ENCODE measurements around the gene TMEM247.

TMEM247 gene

DNA sequence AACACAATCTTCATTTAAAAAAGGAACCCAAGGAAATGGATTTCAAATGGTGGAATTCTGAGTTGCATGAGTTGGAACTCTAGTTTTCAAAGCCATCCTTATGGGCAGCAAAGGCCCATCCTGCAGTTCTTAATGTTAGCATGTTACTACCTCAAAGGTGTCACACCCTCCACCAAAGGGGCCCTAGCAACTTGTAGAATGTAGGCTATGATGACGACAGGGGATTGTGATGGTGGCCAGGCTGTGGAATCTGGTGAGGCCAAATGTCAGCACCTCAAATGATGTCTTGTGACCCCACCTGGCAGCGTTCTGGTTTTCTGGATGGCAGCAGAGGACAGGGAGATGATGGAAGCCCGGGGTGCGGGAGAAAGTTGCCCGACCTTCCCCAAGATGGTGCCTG, at the start of gene TMEM247:
TSS of gene TMEM247 (plus strand) at position 301 of the 400 bp plus-strand sequence.
- no peak for DNase-seq

DNA sequence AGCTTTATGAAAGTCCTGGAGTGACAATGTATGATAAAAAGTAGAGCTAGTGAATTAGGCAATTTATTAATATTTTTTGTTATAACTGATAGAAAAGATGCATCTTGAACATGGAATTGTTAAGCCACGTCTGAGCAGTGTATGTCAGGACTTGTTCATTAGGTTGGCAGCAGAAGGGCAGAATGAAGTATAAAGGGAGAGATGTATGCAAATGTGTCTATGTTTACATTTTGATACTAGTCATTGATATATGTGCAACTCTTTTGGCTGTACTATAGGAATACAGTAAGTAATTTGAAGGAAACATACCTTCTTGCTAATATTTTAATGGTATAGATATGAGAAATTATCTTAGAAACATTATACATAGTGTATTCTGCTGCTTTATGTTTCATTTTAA, 49.0 kb upstream of the TMEM247 start:
- no peak for DNase-seq

DNA sequence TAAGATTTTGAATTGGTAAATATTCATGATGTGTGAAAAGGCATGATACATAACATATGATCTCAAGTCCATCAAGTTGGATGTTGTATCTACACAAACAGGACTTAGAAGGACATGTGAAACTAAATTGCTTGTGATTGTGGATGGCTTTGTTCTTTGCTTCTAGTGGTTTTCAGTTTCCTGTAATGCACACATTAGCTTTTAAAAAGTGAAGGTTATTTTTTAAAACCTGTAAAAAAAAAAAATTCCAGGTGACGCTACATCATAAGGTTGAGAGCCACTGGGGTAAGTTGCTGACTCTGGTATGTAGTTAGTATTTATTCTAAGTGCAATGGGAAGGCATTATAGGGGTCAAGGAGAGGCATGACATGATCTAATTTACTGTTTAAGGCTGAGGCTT, 48.4 kb upstream of the TMEM247 start:
- no peak for DNase-seq

GRCh38 chr2:46431481-46432235, 47.7 kb upstream of the TMEM247 start:
- no peak for DNase-seq

DNA sequence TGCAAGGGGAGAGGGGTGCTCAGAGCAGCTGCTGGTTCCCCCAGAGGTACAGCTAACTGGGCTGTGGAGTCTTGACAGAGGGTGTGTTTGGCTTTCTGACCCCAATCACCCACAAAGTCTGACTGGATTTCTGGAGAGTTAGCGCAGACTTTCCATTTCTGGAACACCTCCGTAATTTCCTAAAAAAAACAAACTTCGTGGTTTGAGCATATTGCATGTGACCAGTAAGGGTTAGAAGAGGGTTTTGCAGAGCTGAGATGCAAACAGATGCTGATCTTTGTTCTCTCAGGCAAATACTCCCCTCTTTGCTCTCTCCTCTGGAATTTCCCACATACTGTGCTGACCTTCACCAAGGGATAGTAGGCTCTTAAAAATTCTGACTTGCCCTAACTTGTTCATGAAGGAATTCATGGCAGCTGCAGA, 44.5 kb upstream of the TMEM247 start:
- DNase-seq = no peak

DNA sequence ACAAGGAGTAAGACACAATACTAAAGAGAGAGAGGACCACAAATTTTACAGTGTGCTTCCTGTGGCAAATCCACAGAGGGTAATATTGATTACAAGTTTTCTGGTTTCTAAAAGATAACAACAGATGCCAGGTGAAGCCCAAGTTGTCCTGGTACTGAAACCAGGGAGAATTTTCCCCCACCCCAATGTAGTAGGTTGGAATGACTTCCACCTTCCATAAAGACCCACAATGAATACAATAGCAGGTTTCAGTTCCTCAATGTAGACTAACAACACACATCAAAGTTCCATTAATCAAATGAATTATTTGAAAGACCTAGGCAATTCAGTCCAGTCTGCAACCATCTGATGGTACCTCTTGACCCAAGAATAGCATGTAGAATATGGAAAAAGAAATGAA, 44.0 kb upstream of the TMEM247 start:
- DNase-seq = no peak

DNA sequence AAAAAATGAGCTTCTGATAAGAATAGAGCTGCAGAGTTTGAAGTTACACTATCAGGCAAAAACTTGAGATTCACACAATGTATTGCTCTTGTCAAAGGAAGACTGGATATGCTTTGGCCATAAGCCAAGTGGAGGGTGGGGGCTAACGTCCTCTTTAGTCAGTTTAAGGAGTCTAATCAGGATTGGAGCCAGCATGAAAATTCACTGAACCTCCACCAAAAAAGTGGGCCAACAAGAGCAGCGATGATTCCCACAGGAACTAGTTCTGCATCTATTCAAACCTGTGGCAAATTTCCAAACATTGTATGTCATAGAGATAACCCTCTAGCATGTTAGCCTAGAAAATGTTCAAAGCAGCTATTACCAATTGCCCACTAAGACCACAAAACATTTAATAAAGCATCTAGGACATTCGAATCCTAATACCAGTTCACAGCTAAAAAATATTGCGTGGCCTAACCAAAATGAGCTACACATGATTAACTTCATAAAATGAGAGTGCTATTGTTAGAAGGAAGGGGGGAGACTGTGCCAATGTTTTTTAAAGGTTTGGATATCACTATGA, 43.5 kb upstream of the TMEM247 start:
- DNase-seq = no peak

GRCh38 chr2:46436800-46437199, 42.6 kb upstream of the TMEM247 start:
- no peak for DNase-seq

DNA sequence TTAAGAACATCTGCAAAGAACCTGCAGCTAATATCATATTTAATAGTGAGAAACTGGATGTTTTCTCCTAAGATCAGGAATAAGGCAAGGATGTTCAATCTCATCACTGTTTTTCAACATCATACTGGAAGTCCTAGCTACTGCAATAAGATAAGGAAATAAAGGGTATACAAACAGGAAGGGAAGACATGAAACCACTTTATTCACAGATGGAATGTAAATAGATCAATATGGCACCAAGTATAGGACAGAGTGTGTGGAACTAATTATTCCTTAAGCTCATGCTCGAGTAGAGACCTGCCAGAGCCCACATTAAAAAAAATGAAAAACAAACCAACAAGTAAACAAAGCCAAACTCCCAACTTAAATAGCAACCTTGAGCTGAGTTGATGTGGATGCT, 41.3 kb upstream of the TMEM247 start:
- no peak for DNase-seq

GRCh38 chr2:46438794-46439193, 40.6 kb upstream of the TMEM247 start:
- no peak for DNase-seq

GRCh38 chr2:46439582-46439981, 39.8 kb upstream of the TMEM247 start:
- DNase-seq = no peak

DNA sequence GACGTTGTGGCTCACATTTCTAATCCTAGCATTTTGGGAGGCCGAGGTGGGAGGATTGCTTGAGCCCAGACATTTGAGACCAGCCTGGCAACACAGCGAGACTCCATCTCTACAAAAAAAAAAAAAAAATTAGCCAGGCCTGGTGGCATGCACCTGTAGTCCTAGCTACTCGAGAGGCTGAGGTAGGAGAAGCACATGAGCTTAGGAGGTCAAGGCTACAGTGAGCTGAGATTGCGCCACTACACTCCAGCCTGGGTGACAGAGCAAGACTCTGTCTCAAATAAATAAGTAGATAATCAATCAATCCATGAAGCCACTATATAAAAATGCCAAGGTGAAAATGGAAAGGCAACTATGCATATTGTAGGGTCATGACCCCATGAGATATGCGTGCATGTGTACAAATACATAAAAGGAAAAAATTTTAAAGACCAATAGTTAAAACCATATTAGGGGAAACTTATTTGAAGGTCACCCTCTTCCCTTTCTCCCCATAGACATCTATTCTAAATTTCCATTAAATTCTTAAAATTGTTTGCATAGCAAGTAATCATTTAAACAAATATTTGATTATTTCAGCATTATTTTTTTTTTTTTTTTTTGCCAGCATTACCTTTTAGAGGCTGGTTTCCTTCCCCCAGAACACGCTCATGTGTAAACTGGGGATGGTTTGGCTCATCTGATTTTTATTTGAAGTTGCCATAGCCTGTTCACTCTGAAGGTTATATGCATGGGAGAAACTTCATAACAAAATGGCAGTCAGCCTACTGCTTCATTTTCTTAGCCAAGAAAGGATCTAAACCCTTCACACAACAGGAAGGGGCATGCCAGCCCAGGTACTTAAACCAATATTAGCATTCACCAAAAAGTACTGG, 37.3 kb upstream of the TMEM247 start:
- DNase-seq = no peak

- DNase-seq = no peak
Measured at GRCh38 chr2:46444732-46445131, 34.6 kb upstream of the TMEM247 start.

DNA sequence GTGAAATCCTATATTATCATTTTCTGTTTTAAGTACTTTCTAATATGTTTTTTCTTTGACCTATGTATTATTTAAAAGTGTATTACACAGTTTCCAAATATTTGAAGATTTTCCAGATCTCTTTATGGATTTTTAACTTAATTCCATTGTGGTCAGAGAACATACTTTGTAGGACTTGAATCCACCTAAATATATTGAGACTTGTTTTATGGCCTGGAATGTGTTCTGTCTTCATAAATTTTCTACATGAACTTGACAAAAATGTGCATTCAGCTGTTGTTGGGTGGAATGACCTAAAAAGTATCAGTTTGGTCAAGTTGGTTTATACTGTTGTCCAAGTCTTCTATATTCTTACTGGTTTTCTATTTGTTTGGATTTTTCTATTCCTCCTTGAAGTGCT, 33.8 kb upstream of the TMEM247 start:
- DNase-seq = no peak

DNA sequence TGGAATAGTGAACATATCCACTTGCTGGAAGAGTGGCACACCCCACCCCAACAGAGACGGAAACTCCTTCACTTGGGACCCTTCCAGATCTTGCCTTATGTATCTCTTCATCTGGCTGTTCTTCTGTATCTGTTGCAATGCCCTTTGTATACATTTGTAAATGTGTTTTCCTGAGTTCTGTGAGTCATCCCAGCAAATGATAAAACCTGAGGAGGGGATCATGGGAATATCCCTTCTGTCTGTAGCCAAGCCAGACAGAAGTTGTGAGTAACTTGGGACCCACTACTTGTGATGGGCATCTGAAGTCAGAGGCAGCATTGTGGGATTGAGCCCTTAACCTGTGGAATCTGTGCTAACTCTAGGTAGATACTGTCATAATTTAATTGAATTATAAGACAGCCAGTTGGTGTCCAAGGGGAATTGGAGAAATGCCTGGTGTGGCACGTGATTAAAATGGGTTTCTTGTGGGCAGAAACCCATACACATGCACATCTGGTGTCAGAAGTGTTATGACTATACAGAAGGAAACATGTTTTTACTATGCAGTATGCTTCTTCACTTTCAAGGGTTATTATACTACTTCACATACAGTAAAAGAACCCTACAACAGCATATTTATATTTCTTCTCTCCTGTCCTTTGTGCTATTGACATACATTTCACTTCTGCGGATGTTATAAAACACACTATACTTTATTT, 32.3 kb upstream of the TMEM247 start:
- DNase-seq = no peak

GRCh38 chr2:46447649-46448048, 31.7 kb upstream of the TMEM247 start:
- DNase-seq = no peak

DNA sequence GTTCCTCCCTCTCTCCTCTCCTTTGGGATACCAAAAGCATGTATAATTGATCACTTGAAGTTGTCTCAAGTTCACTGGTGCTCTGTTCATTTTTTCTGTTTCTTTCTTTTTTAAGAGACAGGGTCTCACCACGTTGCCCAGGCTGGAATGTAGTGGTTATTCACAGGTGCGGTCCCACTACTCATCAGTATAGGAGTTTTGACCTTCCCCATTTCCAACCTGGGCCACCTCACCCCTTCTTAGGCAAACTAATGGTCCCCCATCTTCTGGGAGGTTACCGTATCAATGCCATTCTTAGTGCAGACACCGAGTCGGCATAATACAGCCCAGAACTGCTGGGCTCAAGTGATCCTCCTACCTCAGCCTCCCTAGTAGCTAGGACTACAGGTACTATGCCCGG, 31.3 kb upstream of the TMEM247 start:
- no peak for DNase-seq

DNA sequence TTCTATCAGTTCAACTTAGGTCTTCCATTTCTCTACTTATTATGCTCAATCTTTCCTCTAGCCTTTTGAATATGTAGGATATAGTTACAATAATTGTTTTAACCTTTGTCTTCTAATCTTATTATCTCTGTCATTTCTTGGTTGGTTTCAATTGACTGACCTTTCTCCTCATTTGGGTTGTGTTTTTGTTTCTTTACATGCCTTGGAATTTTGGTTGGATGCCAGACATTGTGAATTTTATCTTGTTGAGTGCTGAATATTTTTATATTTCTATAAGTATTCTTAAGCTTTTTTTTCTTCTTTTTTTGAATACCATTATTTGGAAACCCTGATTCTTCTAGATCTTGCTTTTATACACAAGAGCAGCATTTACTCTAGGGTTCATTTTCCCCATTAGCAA, 30.7 kb upstream of the TMEM247 start:
- DNase-seq = no peak

DNA sequence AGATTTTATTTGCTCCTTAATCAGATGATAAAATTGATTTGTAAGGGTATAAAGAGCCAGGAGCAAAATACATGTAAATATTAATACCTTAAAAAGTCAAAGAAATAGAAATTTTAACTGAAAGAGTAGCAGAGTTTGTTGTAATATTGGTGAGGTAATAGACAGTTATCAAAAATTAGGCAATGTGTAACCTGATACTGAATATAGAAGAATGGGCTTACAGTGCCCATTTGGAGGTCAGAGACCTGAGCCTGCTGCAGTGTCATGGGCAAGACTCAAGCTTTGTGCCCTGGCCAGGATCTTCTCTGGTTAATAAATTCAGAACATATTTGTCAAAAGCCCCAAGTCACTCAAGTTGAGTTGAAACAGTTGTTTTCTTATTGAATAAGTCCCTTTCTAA, 29.7 kb upstream of the TMEM247 start:
- no peak for DNase-seq

DNA sequence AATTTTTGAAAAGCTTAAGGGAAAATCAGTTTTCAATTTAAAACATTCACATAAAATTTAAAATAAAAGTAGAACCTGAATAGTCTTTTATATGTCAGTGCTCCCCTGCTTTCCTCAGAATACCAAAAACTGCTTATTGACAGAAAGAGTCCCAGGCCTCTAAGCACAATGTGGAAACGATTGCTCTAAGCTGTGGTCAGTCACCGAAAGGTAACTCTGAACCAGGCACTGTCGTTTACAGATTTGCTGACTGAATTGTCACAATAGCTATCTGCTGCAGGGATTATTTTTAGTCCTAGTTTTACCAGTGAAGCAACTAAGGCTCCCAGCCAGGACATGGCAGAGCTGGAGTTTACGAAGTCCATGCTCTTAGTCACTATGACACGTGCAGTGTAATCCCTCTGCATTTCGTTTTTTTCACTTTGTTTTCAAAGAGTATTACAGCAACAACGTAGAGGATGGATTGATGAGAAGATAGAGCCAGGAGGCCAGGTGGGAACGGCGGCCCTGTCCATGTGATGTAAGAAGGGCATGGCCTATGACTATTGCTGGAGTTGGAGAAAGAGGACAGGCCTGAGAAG, 28.1 kb upstream of the TMEM247 start:
- DNase-seq = no peak

DNA sequence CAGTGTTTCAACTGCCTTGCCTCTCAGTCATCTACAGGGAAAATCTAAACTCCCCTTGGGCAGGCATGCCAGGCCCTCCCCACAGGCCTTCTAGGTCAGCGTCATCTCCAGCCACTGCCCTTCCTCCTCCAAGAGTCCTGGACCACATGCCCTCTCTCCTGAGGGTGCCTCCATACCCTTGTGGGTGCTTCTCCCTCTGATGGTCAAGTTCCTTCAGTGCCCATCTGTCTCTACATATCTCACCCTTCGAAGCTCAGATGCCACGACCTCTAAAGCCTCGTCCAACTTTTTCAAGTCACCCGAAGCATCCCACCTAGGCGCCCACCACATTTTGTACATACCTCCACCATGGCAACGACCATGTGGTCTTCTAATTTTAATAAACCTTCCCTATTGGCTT, 22.6 kb upstream of the TMEM247 start:
- DNase-seq = no peak

DNA sequence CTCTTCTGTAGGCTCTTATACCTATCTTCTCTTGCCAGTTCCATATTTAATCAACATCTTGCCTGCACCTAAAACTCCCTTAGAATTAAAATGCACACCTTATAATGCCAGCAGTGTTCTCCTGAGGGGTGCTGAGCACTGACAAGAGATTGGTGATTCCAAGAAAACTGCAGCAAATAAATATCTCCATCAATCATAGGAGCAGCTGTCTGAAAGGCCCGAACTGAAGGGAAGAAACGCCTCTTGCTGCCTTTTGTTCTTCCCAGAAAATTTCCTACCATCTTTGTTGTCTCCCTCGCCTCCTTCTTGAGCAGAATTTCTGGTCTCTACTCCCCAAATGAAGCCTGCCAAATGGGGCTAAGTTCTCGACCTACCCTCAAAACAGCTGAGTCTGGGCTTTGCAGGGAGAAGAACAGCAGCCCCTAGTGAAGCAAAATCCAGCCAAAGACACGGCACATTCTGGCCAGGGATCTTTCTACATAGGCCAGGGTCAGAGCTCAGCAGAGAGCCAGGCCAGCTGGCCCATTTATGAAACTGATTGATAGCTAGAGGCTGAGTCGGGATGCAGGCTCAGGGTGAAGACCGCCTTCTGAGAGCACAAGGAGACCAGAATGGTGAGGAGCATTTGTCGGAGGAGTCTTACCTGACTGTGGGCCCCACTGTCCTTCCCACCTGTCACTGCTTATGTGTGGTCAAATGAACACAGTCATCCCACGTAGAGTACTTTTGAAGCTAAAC, 20.4 kb upstream of the TMEM247 start:
- no peak for DNase-seq
